ENCODE results near the gene RPL22L1.
"Not testable (repeated sequence)": the region's sequence is repeated elsewhere in the genome, so short reads cannot be mapped to it uniquely, and the experiment has no call there.

Gene RPL22L1

GRCh38 chr3:170829546-170830272, 40.3 kb downstream of the RPL22L1 start:
- DNase-seq (ENCODE audit: low spot score), result no peak

GRCh38 chr3:170826047-170826446, 43.9 kb downstream of the RPL22L1 start:
- DNase-seq (ENCODE audit: low spot score), result no peak

- DNase-seq (ENCODE audit: low spot score), result not testable (repeated sequence)
These were observed 46.4 kb downstream of the RPL22L1 start for GRCh38 chr3:170823562-170823961.

- not testable (repeated sequence) for DNase-seq (ENCODE audit: low spot score)
These were observed 51.7 kb downstream of the RPL22L1 start for GRCh38 chr3:170818325-170818724.

- not testable (repeated sequence) for DNase-seq (ENCODE audit: low spot score)
These were observed 52.5 kb downstream of the RPL22L1 start for GRCh38 chr3:170817471-170817870.

GRCh38 chr3:170816841-170817240, 53.2 kb downstream of the RPL22L1 start:
- no peak for DNase-seq (ENCODE audit: low spot score)

GRCh38 chr3:170816341-170816740, 53.7 kb downstream of the RPL22L1 start:
- no peak for DNase-seq (ENCODE audit: low spot score)

GRCh38 chr3:170815936-170816335, 54.1 kb downstream of the RPL22L1 start:
- DNase-seq (ENCODE audit: low spot score), result no peak

- no peak for DNase-seq (ENCODE audit: low spot score)
These were observed 54.7 kb downstream of the RPL22L1 start for GRCh38 chr3:170815340-170815739.
